Type B pancreatic cell (in vitro differentiated cells): Measurements from ENCODE around the gene SEMA4D. TPM values are rescaled to one million over a fixed set of nuclear protein-coding genes. Genes with fewer than 3 reads are reported as not detected.

ENCODE experiments used
- DNase-seq: peaks from one replicate; pipeline ENCODE4 v3.0.0; 2021; ENCODE audit warnings: mixed read lengths; ENCODE audit not compliant: unreplicated experiment; ENCODE audit errors: extremely low spot score
- H3K27ac Mint-ChIP-seq: 2 replicates; pipeline ENCODE4 v1.8.0; 2021; ENCODE audit warnings: mild to moderate bottlenecking, mixed read lengths
- H3K27me3 Mint-ChIP-seq: 2 replicates; pipeline ENCODE4 v1.8.0; 2021; ENCODE audit warnings: mixed read lengths
- H3K36me3 Mint-ChIP-seq: 2 replicates; pipeline ENCODE4 v1.8.0; 2021; ENCODE audit warnings: mixed read lengths
- H3K4me1 Mint-ChIP-seq: one replicate; pipeline ENCODE4 v1.8.0; 2021; ENCODE audit warnings: mixed read lengths; ENCODE audit not compliant: unreplicated experiment
- H3K4me3 Mint-ChIP-seq: 2 replicates; pipeline ENCODE4 v1.8.0; 2021; ENCODE audit warnings: mild to moderate bottlenecking, mixed read lengths
- H3K9me3 Mint-ChIP-seq: 2 replicates; pipeline ENCODE4 v1.8.0; 2021; ENCODE audit warnings: mixed read lengths
- CTCF ChIP-seq: fragments of 200-600 bp; sonication (generic); conservative IDR thresholded peaks from 2 replicates; pipeline ENCODE4 v1.5.0; 2021; ENCODE audit warnings: antibody characterized with exemption, mild to moderate bottlenecking
- total RNA-seq: library from RNA; stranded (reverse); gene quantifications from 2 replicates; pipeline ENCODE4 v1.2.1, GENCODE V29; 2021; ENCODE audit warnings: low replicate concordance

The SEMA4D gene
- total RNA-seq, 1 donor from 2014 or later: 32.3 TPM

- Mint-ChIP-seq H3K27ac (peak overlapping the region; percentile 12), H3K9me3 (peaks cover 3% of the 10 kb centered on the region), H3K4me3 (no peak overlapping the region), H3K4me1 (peaks cover 26% of the 10 kb centered on the region), H3K27me3 (no peaks in the 10 kb centered on the region), H3K36me3 (peaks cover 15% of the 10 kb centered on the region)
- DNase-seq: no peak
- TF ChIP-seq CTCF: no peak
These were observed 85.4 kb downstream of the SEMA4D start for GRCh38 chr9:89412541-89412940.

GRCh38 chr9:89411759-89412158 lies 86.2 kb downstream of the SEMA4D start:
- Mint-ChIP-seq H3K27me3 (no peaks in the 10 kb centered on the region), H3K9me3 (peaks cover 5% of the 10 kb centered on the region), H3K4me1 (peaks cover 26% of the 10 kb centered on the region), H3K36me3 (peaks cover 17% of the 10 kb centered on the region), H3K4me3 (no peak overlapping the region), H3K27ac (no peak overlapping the region)
- DNase-seq: no peak
- no peak for TF ChIP-seq CTCF

- H3K4me3 Mint-ChIP-seq: no peak overlapping the region
- no peak overlapping the region for H3K27ac Mint-ChIP-seq
- peaks cover 5% of the 10 kb centered on the region for H3K9me3 Mint-ChIP-seq
- H3K27me3 Mint-ChIP-seq: no peaks in the 10 kb centered on the region
- H3K4me1 Mint-ChIP-seq: peaks cover 33% of the 10 kb centered on the region
- no peak for DNase-seq
- TF ChIP-seq CTCF: no peak
- H3K36me3 Mint-ChIP-seq: peaks cover 17% of the 10 kb centered on the region
These were observed 87.1 kb downstream of the SEMA4D start for GRCh38 chr9:89410641-89411350.

GRCh38 chr9:89410022-89410421 lies 87.9 kb downstream of the SEMA4D start:
- Mint-ChIP-seq H3K27me3 (no peaks in the 10 kb centered on the region), H3K27ac (no peak overlapping the region), H3K36me3 (peaks cover 17% of the 10 kb centered on the region), H3K4me1 (peaks cover 35% of the 10 kb centered on the region), H3K4me3 (no peak overlapping the region), H3K9me3 (peaks cover 5% of the 10 kb centered on the region)
- DNase-seq: no peak
- no peak for TF ChIP-seq CTCF

- no peak for DNase-seq
- peaks cover 35% of the 10 kb centered on the region for H3K4me1 Mint-ChIP-seq
- peaks cover 5% of the 10 kb centered on the region for H3K9me3 Mint-ChIP-seq
- H3K27ac Mint-ChIP-seq: no peak overlapping the region
- H3K4me3 Mint-ChIP-seq: no peak overlapping the region
- no peaks in the 10 kb centered on the region for H3K27me3 Mint-ChIP-seq
- H3K36me3 Mint-ChIP-seq: peaks cover 17% of the 10 kb centered on the region
- TF ChIP-seq CTCF: no peak
These were observed 88.4 kb downstream of the SEMA4D start for GRCh38 chr9:89409466-89409865.
